Astrocyte (in vitro differentiated cells and primary cell): ENCODE measurements around the gene RAB4A. TPM values are rescaled to one million over a fixed set of nuclear protein-coding genes. Genes with fewer than 3 reads are reported as not detected.

Experiments used
- DNase-seq: peaks from one replicate; pipeline ENCODE4 v3.0.0-alpha.2; 2010; ENCODE audit warnings: low read depth
- FAIRE-seq: peaks from 2 replicates; lab custom pipeline; 2011; peaks lifted over from hg19 to GRCh38; lab: Jason Lieb, UNC
- H2AFZ ChIP-seq: 2 replicates; pipeline ENCODE4 v1.6.0; 2012; ENCODE audit warnings: low read depth, low read length, inconsistent platforms
- H3K27ac ChIP-seq: 2 replicates; pipeline ENCODE4 v1.5.1; 2011; ENCODE audit warnings: low read depth, low read length, inconsistent platforms
- H3K27me3 ChIP-seq: 2 replicates; pipeline ENCODE4 v1.6.0; 2011; ENCODE audit warnings: low read length, inconsistent platforms; ENCODE audit not compliant: insufficient read depth
- H3K36me3 ChIP-seq: 2 replicates; pipeline ENCODE4 v1.5.1; 2011; ENCODE audit warnings: low read length, inconsistent platforms; ENCODE audit not compliant: insufficient read depth
- H3K4me1 ChIP-seq: 2 replicates; pipeline ENCODE4 v1.5.1; 2011; ENCODE audit warnings: low read length, inconsistent platforms; ENCODE audit not compliant: insufficient read depth
- H3K4me2 ChIP-seq: 2 replicates; pipeline ENCODE4 v1.6.0; 2012; ENCODE audit warnings: low read length, inconsistent platforms
- H3K4me3 ChIP-seq: 2 replicates; pipeline ENCODE4 v1.5.1; 2011; ENCODE audit warnings: low read depth, mild to moderate bottlenecking, low read length, inconsistent platforms; ENCODE audit not compliant: insufficient read depth
- H3K79me2 ChIP-seq: 2 replicates; pipeline ENCODE4 v1.6.0; 2012; ENCODE audit warnings: mild to moderate bottlenecking, low read length, inconsistent platforms; ENCODE audit not compliant: insufficient read depth
- H3K9ac ChIP-seq: 2 replicates; pipeline ENCODE4 v1.6.0; 2012; ENCODE audit warnings: mild to moderate bottlenecking, low read length, inconsistent platforms
- H3K9me3 ChIP-seq: 2 replicates; pipeline ENCODE4 v1.5.1; 2012; ENCODE audit warnings: low read depth, mild to moderate bottlenecking, low read length, inconsistent platforms; ENCODE audit not compliant: insufficient read depth
- H4K20me1 ChIP-seq: 2 replicates; pipeline ENCODE4 v1.6.0; 2012; ENCODE audit warnings: low read length, inconsistent platforms; ENCODE audit not compliant: insufficient read depth
- H3K27ac Mint-ChIP-seq: one replicate; pipeline ENCODE4 v1.8.0; 2021; ENCODE audit warnings: mild to moderate bottlenecking, mixed read lengths; ENCODE audit not compliant: unreplicated experiment
- H3K27me3 Mint-ChIP-seq: one replicate; pipeline ENCODE4 v1.8.0; 2021; ENCODE audit warnings: low read depth, mixed read lengths; ENCODE audit not compliant: unreplicated experiment
- H3K36me3 Mint-ChIP-seq: one replicate; pipeline ENCODE4 v1.8.0; 2021; ENCODE audit warnings: low read depth, mixed read lengths; ENCODE audit not compliant: unreplicated experiment
- H3K4me1 Mint-ChIP-seq: one replicate; pipeline ENCODE4 v1.8.0; 2021; ENCODE audit warnings: low read depth, mixed read lengths; ENCODE audit not compliant: unreplicated experiment
- H3K4me3 Mint-ChIP-seq: one replicate; pipeline ENCODE4 v1.8.0; 2021; ENCODE audit warnings: mild to moderate bottlenecking, moderate library complexity, mixed read lengths; ENCODE audit not compliant: unreplicated experiment
- H3K9me3 Mint-ChIP-seq: one replicate; pipeline ENCODE4 v1.8.0; 2021; ENCODE audit warnings: mild to moderate bottlenecking, mixed read lengths; ENCODE audit not compliant: unreplicated experiment
- EZH2 ChIP-seq: IDR thresholded peaks from 2 replicates; pipeline ENCODE4 v1.6.1; 2012; ENCODE audit warnings: mild to moderate bottlenecking, low read length, inconsistent platforms; ENCODE audit not compliant: insufficient read depth
- total RNA-seq: library from RNA; stranded (reverse); gene quantifications from 2 replicates; pipeline ENCODE4 v1.2.1, GENCODE V29; 2021
- TF ChIP-seq, protein P1 (sequence below): IDR thresholded peaks from 2 replicates; pipeline ENCODE4 v1.5.1; 2011; ENCODE audit warnings: low read depth, mild to moderate bottlenecking, inconsistent platforms, low read length, moderate library complexity; ENCODE audit not compliant: insufficient read depth

The RAB4A gene
- total RNA-seq, 1 donor from 2014 or later, result 58.6 TPM

DNA sequence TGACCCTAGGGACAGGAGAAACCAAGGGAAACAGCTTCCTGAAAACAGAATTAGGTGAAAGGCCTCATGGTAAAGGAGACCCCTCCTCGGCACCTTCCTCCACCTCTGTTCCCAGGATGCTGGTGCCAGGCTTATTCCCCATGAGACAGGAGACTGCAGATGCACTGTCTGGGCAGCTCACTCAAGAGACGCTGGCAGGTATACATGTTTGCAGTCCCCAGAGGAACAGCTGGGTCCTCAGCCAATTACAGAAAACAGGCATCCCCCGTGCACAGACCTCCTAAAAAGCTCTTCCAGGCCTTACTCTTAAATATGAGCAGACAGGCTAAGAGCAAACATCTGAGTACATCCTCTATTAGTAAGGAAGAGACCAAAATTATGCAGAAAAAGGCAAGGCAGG is 65.4 kb downstream of the RAB4A start:
- H3K79me2 ChIP-seq, result peaks cover 36% of the 10 kb centered on the region
- H3K27me3 Mint-ChIP-seq, result no peaks in the 10 kb centered on the region

GRCh38 chr1:229339086-229339485 is 68.2 kb downstream of the RAB4A start:
- no peak overlapping the region for H3K4me3 Mint-ChIP-seq
- no peak for TF ChIP-seq EZH2
- TF ChIP-seq, protein P1, sequence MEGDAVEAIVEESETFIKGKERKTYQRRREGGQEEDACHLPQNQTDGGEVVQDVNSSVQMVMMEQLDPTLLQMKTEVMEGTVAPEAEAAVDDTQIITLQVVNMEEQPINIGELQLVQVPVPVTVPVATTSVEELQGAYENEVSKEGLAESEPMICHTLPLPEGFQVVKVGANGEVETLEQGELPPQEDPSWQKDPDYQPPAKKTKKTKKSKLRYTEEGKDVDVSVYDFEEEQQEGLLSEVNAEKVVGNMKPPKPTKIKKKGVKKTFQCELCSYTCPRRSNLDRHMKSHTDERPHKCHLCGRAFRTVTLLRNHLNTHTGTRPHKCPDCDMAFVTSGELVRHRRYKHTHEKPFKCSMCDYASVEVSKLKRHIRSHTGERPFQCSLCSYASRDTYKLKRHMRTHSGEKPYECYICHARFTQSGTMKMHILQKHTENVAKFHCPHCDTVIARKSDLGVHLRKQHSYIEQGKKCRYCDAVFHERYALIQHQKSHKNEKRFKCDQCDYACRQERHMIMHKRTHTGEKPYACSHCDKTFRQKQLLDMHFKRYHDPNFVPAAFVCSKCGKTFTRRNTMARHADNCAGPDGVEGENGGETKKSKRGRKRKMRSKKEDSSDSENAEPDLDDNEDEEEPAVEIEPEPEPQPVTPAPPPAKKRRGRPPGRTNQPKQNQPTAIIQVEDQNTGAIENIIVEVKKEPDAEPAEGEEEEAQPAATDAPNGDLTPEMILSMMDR, result no peak
- H3K36me3 ChIP-seq, result no peaks in the 10 kb centered on the region
- no peak overlapping the region for H3K4me2 ChIP-seq
- no peaks in the 10 kb centered on the region for H3K27me3 ChIP-seq
- H3K9ac ChIP-seq, result no peak overlapping the region
- H3K4me1 ChIP-seq, result peaks cover 4% of the 10 kb centered on the region
- FAIRE-seq (no peak), DNase-seq (no peak)
- peaks cover 6% of the 10 kb centered on the region for H4K20me1 ChIP-seq
- no peak overlapping the region for H3K27ac ChIP-seq
- H3K79me2 ChIP-seq, result peaks cover 39% of the 10 kb centered on the region
- H3K27me3 Mint-ChIP-seq, result peaks cover 2% of the 10 kb centered on the region
- H3K36me3 Mint-ChIP-seq, result no peaks in the 10 kb centered on the region
- H3K4me1 Mint-ChIP-seq, result peaks cover 10% of the 10 kb centered on the region
- peaks cover under 1% of the 10 kb centered on the region for H3K9me3 ChIP-seq
- H3K4me3 ChIP-seq, result no peak overlapping the region
- H3K9me3 Mint-ChIP-seq, result peaks cover 3% of the 10 kb centered on the region
- no peak overlapping the region for H3K27ac Mint-ChIP-seq
- no peak overlapping the region for H2AFZ ChIP-seq

More for the DNA sequence above, 65.4 kb downstream of the RAB4A start:
- Histone ChIP-seq H3K9ac (no peak overlapping the region), H3K36me3 (no peaks in the 10 kb centered on the region), H2AFZ (no peak overlapping the region), H4K20me1 (peaks cover 6% of the 10 kb centered on the region), H3K27ac (no peak overlapping the region), H3K27me3 (no peaks in the 10 kb centered on the region), H3K4me1 (no peaks in the 10 kb centered on the region), H3K4me2 (no peak overlapping the region), H3K9me3 (peaks cover 2% of the 10 kb centered on the region), H3K4me3 (no peak overlapping the region)
- Mint-ChIP-seq H3K27ac (no peak overlapping the region), H3K9me3 (peaks cover 2% of the 10 kb centered on the region), H3K36me3 (peaks cover 2% of the 10 kb centered on the region), H3K4me1 (peaks cover 8% of the 10 kb centered on the region), H3K4me3 (no peak overlapping the region)
- DNase-seq (no peak), FAIRE-seq (no peak)
- TF ChIP-seq EZH2, result no peak
- TF ChIP-seq, protein P1, result no peak

DNA sequence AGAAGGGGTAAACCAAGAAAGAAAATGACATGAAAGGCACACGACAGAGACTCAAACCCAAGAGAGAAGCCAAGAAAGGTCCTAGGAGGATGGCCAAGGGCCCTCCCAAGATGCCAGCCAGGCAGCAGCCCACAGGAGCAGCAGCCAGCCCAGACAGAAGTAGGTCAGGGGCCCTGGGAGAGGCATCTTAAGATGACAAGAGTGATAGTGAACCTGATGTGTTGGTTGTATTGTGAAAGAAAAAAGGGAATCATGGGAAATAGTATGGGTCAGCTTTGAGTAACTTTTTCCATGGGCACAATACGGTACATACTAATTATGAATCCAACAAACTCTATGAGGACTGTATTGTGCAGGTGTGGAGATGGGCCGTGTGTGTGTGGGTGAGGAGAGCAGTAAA is 68.6 kb downstream of the RAB4A start:
- Mint-ChIP-seq H3K27ac (no peak overlapping the region), H3K4me3 (no peak overlapping the region), H3K9me3 (peaks cover 3% of the 10 kb centered on the region), H3K36me3 (no peaks in the 10 kb centered on the region), H3K27me3 (peaks cover 2% of the 10 kb centered on the region), H3K4me1 (peaks cover 10% of the 10 kb centered on the region)
- Histone ChIP-seq H3K27ac (no peak overlapping the region), H3K4me1 (peaks cover 4% of the 10 kb centered on the region), H3K36me3 (no peaks in the 10 kb centered on the region), H3K9ac (no peak overlapping the region), H2AFZ (no peak overlapping the region), H4K20me1 (peaks cover 6% of the 10 kb centered on the region), H3K4me3 (no peak overlapping the region), H3K4me2 (no peak overlapping the region), H3K79me2 (peaks cover 39% of the 10 kb centered on the region), H3K27me3 (no peaks in the 10 kb centered on the region), H3K9me3 (no peaks in the 10 kb centered on the region)
- DNase-seq (no peak), FAIRE-seq (no peak)
- TF ChIP-seq, protein P1, result no peak
- no peak for TF ChIP-seq EZH2
